ENCODE data around the gene PAPPA. TPM values are rescaled to one million over a fixed set of nuclear protein-coding genes. Genes with fewer than 3 reads are reported as not detected.

The PAPPA gene
- polyA plus RNA-seq, 1 of the 3 experiments (the other 2 are of a cell fraction): 44.5 TPM

GRCh38 chr9:116156621-116157314 lies 3.2 kb downstream of the PAPPA start:
- POLR2A ChIA-PET: no interaction called here
- Histone ChIP-seq H3K36me3 (replicated peaks in 1 of 2; ENCODE audit: control insufficient read depth in 1 of 2, insufficient read depth in 2 of 2, low read length in 1 of 2) (peaks cover 4 to 41% of the 10 kb centered on the region in 2 experiments), H3K9ac (peak overlapping the region; percentile 99), H3K4me1 (ENCODE audit: control insufficient read depth in 1 of 2, insufficient read depth in 2 of 2, low read depth in 1 of 2, low read length in 1 of 2) (peaks cover 19 to 20% of the 10 kb centered on the region in 2 experiments), H3K79me2 (ENCODE audit: insufficient read depth) (peaks cover 78% of the 10 kb centered on the region), H3K27me3 (ENCODE audit: insufficient read depth) (no peaks in the 10 kb centered on the region), H2AFZ (ENCODE audit: low read depth) (no peak overlapping the region), H3K4me3 (ENCODE audit: low read depth in 2 of 2, low read length in 1 of 2) (peak overlapping the region; percentile 61 to 75; a peak in 3 of 4 replicates), H4K20me1 (ENCODE audit: insufficient read depth) (peaks cover 30% of the 10 kb centered on the region), H3K9me2 (no peaks in the 10 kb centered on the region), H3K4me2 (peak overlapping the region; percentile 91), H3K27ac (ENCODE audit: low read depth in 2 of 2, low read length in 1 of 2) (peak overlapping the region; percentile 43 to 94; a peak in 3 of 4 replicates), H3F3A (replicated peaks; ENCODE audit: insufficient read depth) (peaks cover 36% of the 10 kb centered on the region), H3K9me3 (no peaks in the 10 kb centered on the region)
- 31% methylated on average over 21 of the region's 24 CpGs for WGBS (ENCODE audit: low lambda C conversion rate)
- CTCF ChIA-PET: interaction anchor here (1.0 kb wide), 1 partner anchor 415 kb away, joined by 7 read pairs; no protein-coding TSS in a partner anchor
- TF ChIP-seq FOXJ3 (CRISPR knock-in tag; IDR thresholded peaks at IDR 0.05) (no peak), USF1 (IDR thresholded peaks at IDR 0.05; ENCODE audit: borderline replicate concordance, low read depth) (no peak), TAF1 (IDR thresholded peaks at IDR 0.05; ENCODE audit: borderline replicate concordance, low read depth, low read length) (0 out of 2 replicates have a peak, but pooled peaks have one; percentile 8), SIN3A (IDR thresholded peaks at IDR 0.05; ENCODE audit: borderline replicate concordance, low read depth, low read length) (0 out of 2 replicates have a peak, but pooled peaks have one; percentile 25), POLR2AphosphoS5 (IDR thresholded peaks at IDR 0.05; ENCODE audit: low read depth, low read length) (peak; percentile 18; the same call in 1 of the 2 replicates), RXRA (IDR thresholded peaks at IDR 0.05; ENCODE audit: borderline replicate concordance, low read depth) (no peak), TCF12 (IDR thresholded peaks at IDR 0.05) (peak; percentile 40), MAX (IDR thresholded peaks at IDR 0.05; ENCODE audit: low read depth) (peak; percentile 71), NFIC (IDR thresholded peaks at IDR 0.05; ENCODE audit: borderline replicate concordance) (peak; percentile 92), RFX5 (IDR thresholded peaks at IDR 0.05; ENCODE audit: low read length) (no peak), RCOR1 (IDR thresholded peaks at IDR 0.05; ENCODE audit: low read length) (no peak), EZH2phosphoT487 (IDR thresholded peaks at IDR 0.05; ENCODE audit: borderline replicate concordance, low read depth) (no peak), FOSL2 (IDR thresholded peaks at IDR 0.05; ENCODE audit: borderline replicate concordance, low read depth) (no peak)
- DNase-seq: peak; percentile 44

- Histone ChIP-seq H3K4me2 (peak overlapping the region; percentile 91), H2AFZ (ENCODE audit: low read depth) (no peak overlapping the region), H3K9ac (peak overlapping the region; percentile 99), H3F3A (replicated peaks; ENCODE audit: insufficient read depth) (peaks cover 30% of the 10 kb centered on the region), H4K20me1 (ENCODE audit: insufficient read depth) (peaks cover 38% of the 10 kb centered on the region), H3K4me1 (ENCODE audit: control insufficient read depth in 1 of 2, insufficient read depth in 2 of 2, low read depth in 1 of 2, low read length in 1 of 2) (peaks cover 19 to 20% of the 10 kb centered on the region in 2 experiments), H3K9me3 (no peaks in the 10 kb centered on the region), H3K27me3 (ENCODE audit: insufficient read depth) (no peaks in the 10 kb centered on the region), H3K9me2 (no peaks in the 10 kb centered on the region), H3K36me3 (replicated peaks in 1 of 2; ENCODE audit: control insufficient read depth in 1 of 2, insufficient read depth in 2 of 2, low read length in 1 of 2) (peaks cover 4 to 46% of the 10 kb centered on the region in 2 experiments), H3K27ac (ENCODE audit: low read depth in 2 of 2, low read length in 1 of 2) (peak overlapping the region in 1 of 2 experiments; percentile 94; a peak in 3 of 4 replicates), H3K79me2 (ENCODE audit: insufficient read depth) (peaks cover 87% of the 10 kb centered on the region), H3K4me3 (ENCODE audit: low read depth in 2 of 2, low read length in 1 of 2) (peak overlapping the region; percentile 61 to 75; a peak in 3 of 4 replicates)
- WGBS (ENCODE audit: low lambda C conversion rate): 51% methylated on average over 6 of the region's 6 CpGs
- ChIA-PET CTCF (interaction anchor here (0.5 kb wide), 1 partner anchor 9 kb away, joined by 3 read pairs; no protein-coding TSS in a partner anchor), POLR2A (no interaction called here)
- DNase-seq: no peak
- TF ChIP-seq ELF1 (IDR thresholded peaks at IDR 0.05) (no peak), RAD21 (IDR thresholded peaks at IDR 0.05; ENCODE audit: low read length) (no peak), NFIC (IDR thresholded peaks at IDR 0.05; ENCODE audit: borderline replicate concordance) (no peak), USF1 (IDR thresholded peaks at IDR 0.05; ENCODE audit: borderline replicate concordance, low read depth) (no peak), RFX5 (IDR thresholded peaks at IDR 0.05; ENCODE audit: low read length) (no peak), IRF3 (IDR thresholded peaks at IDR 0.05; ENCODE audit: low read depth, low read length) (no peak), CTCF (IDR thresholded peaks at IDR 0.05) (no peak), ZBTB33 (IDR thresholded peaks at IDR 0.05; ENCODE audit: borderline replicate concordance, low read depth) (no peak)
Measured at GRCh38 chr9:116157436-116158138, 4.0 kb downstream of the PAPPA start.
